Neural progenitor cell (in vitro differentiated cells): Measurements from ENCODE around the gene SIPA1L3. TPM values are rescaled to one million over a fixed set of nuclear protein-coding genes. Genes with fewer than 3 reads are reported as not detected.

ENCODE experiments used
- DNase-seq: peaks from one replicate; pipeline ENCODE4 v3.0.0-alpha.2; 2016; ENCODE audit warnings: low spot score
- H2AFZ ChIP-seq: fragments of 200-600 bp; sonication (generic); replicated peaks from 2 replicates; pipeline ENCODE4 v1.6.1; 2016; ENCODE audit warnings: antibody characterized with exemption
- H3F3A ChIP-seq: fragments of 200-600 bp; sonication (generic); 2 replicates; pipeline ENCODE4 v1.6.1; 2016; ENCODE audit warnings: antibody characterized with exemption, low read depth
- H3K27ac ChIP-seq: fragments of 200-600 bp; sonication (generic); 2 replicates; pipeline ENCODE4 v1.5.1; 2016; ENCODE audit warnings: mild to moderate bottlenecking
- H3K27me3 ChIP-seq: fragments of 200-600 bp; sonication (generic); 2 replicates; pipeline ENCODE4 v1.6.1; 2016; ENCODE audit warnings: mild to moderate bottlenecking, moderate library complexity
- H3K36me3 ChIP-seq: fragments of 200-600 bp; sonication (generic); 2 replicates; pipeline ENCODE4 v1.5.1; 2016
- H3K4me1 ChIP-seq: fragments of 200-600 bp; sonication (generic); 2 replicates; pipeline ENCODE4 v1.6.1; 2016; ENCODE audit warnings: mixed run types
- H3K4me2 ChIP-seq: fragments of 200-600 bp; sonication (generic); 2 replicates; pipeline ENCODE4 v1.6.1; 2016
- H3K4me3 ChIP-seq: fragments of 200-600 bp; sonication (generic); 2 replicates; pipeline ENCODE4 v1.5.1; 2016
- H3K79me2 ChIP-seq: fragments of 200-600 bp; sonication (generic); 2 replicates; pipeline ENCODE4 v1.6.1; 2016; ENCODE audit warnings: low read depth
- H3K9ac ChIP-seq: fragments of 200-600 bp; sonication (generic); 2 replicates; pipeline ENCODE4 v1.6.1; 2016
- H3K9me3 ChIP-seq: fragments of 200-600 bp; sonication (generic); 2 replicates; pipeline ENCODE4 v1.5.1; 2016; ENCODE audit warnings: low read depth
- H4K20me1 ChIP-seq: fragments of 200-600 bp; sonication (generic); 2 replicates; pipeline ENCODE4 v1.6.1; 2016; ENCODE audit warnings: low read depth
- H3K27ac Mint-ChIP-seq: 3 replicates; pipeline ENCODE4 v1.8.0; 2021; ENCODE audit warnings: mixed read lengths
- H3K27me3 Mint-ChIP-seq: 2 replicates; pipeline ENCODE4 v1.8.0; 2022; ENCODE audit warnings: low read depth, mild to moderate bottlenecking, inconsistent platforms, moderate library complexity, mixed read lengths; ENCODE audit not compliant: insufficient read depth
- H3K36me3 Mint-ChIP-seq: 3 replicates; pipeline ENCODE4 v1.8.0; 2021; ENCODE audit warnings: mixed read lengths
- H3K4me1 Mint-ChIP-seq: 3 replicates; pipeline ENCODE4 v1.8.0; 2021; ENCODE audit warnings: mixed read lengths
- H3K4me3 Mint-ChIP-seq: 3 replicates; pipeline ENCODE4 v1.8.0; 2021; ENCODE audit warnings: mild to moderate bottlenecking, moderate library complexity, mixed read lengths
- H3K9me3 Mint-ChIP-seq: 3 replicates; pipeline ENCODE4 v1.8.0; 2020; ENCODE audit warnings: mixed read lengths
- CTCF ChIP-seq: fragments of 200-600 bp; sonication (generic); IDR thresholded peaks from 2 replicates; pipeline ENCODE4 v1.5.1; 2017; ENCODE audit warnings: antibody characterized with exemption, mild to moderate bottlenecking
- EZH2 ChIP-seq: fragments of 200-600 bp; sonication (generic); IDR thresholded peaks from 2 replicates; pipeline ENCODE4 v1.6.1; 2017; ENCODE audit warnings: antibody characterized with exemption, mild to moderate bottlenecking, moderate library complexity
- EZH2phosphoT487 ChIP-seq: fragments of 200-600 bp; sonication (generic); IDR thresholded peaks from 2 replicates; pipeline ENCODE4 v1.6.1; 2017; ENCODE audit warnings: antibody characterized with exemption
- total RNA-seq: library from RNA; depleted of rRNA; stranded (reverse); fragments of >200 nt; gene quantifications from 2 replicates; pipeline ENCODE4 v1.2.3, GENCODE V29; 2015; ENCODE audit warnings: low replicate concordance

Gene SIPA1L3
- total RNA-seq, 1 donor from 2014 or later, result 19.2 TPM

GRCh38 chr19:38022791-38023670 is 116.0 kb downstream of the SIPA1L3 start:
- Histone ChIP-seq H4K20me1 (peaks cover 52% of the 10 kb centered on the region), H3K9ac (no peak overlapping the region), H3F3A (peaks cover 13% of the 10 kb centered on the region), H3K4me1 (peaks cover 11% of the 10 kb centered on the region), H2AFZ (no peak overlapping the region), H3K36me3 (no peaks in the 10 kb centered on the region), H3K4me2 (no peak overlapping the region), H3K27me3 (no peaks in the 10 kb centered on the region), H3K79me2 (peaks cover 53% of the 10 kb centered on the region), H3K4me3 (no peak overlapping the region), H3K27ac (peak overlapping the region; percentile 54), H3K9me3 (no peaks in the 10 kb centered on the region)
- H3K36me3 Mint-ChIP-seq, result no peaks in the 10 kb centered on the region
- no peaks in the 10 kb centered on the region for H3K9me3 Mint-ChIP-seq
- H3K27me3 Mint-ChIP-seq, result no peaks in the 10 kb centered on the region
- peak overlapping the region; percentile 81 for H3K27ac Mint-ChIP-seq
- no peak overlapping the region for H3K4me3 Mint-ChIP-seq
- H3K4me1 Mint-ChIP-seq, result peaks cover 31% of the 10 kb centered on the region
- TF ChIP-seq CTCF, result no peak
- TF ChIP-seq EZH2phosphoT487, result no peak
- TF ChIP-seq EZH2, result no peak
- DNase-seq, result no peak

DNA sequence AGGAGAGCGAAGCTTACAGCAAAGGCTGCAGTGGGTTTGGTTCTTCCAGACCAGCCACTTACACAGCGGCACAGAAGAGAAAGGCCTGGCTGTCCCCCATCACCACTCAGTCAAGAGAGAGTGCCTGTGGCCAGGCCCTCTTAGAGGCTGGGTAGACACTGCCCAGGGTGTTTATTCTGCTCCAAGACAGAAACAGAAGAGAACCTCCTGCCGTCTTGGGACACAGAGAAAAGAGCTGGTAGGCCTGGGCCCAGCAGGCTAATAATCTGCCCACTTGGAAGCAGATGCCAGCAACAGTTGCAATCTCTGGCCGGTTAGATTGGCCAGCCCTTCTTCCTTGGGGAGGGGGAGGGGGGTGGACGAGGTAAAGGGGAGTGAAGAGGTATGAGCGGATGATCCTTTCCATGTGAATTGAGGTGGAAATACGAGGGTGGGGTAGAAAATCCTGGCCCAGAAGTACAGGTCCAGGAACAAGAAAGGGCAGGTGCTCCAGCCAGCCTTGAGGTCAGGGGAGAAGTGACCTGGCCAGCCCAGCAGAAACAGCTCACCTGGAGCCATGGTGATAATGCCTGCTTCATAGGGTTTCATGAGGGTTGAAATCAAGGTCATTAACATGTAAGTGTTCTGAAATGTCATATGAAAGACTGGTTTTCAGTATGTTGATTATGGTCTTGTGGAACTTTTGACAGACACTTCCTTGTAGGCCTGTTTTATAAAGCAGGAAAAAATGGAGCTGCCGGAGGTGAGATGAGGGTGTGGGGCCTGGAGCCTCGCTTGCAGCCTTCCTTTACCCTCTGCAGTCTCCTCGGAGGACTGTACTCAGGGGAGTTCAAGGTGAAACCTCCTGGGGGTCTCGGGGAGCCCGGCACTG is 116.9 kb downstream of the SIPA1L3 start:
- Mint-ChIP-seq H3K4me3 (no peak overlapping the region), H3K27me3 (no peaks in the 10 kb centered on the region), H3K9me3 (no peaks in the 10 kb centered on the region), H3K27ac (peak overlapping the region; percentile 81), H3K4me1 (peaks cover 31% of the 10 kb centered on the region), H3K36me3 (no peaks in the 10 kb centered on the region)
- Histone ChIP-seq H3K27me3 (no peaks in the 10 kb centered on the region), H3K27ac (peak overlapping the region; percentile 54), H3K4me2 (no peak overlapping the region), H3K79me2 (peaks cover 53% of the 10 kb centered on the region), H3K4me1 (peaks cover 9% of the 10 kb centered on the region), H3K9ac (no peak overlapping the region), H3K9me3 (no peaks in the 10 kb centered on the region), H3K36me3 (no peaks in the 10 kb centered on the region), H3K4me3 (no peak overlapping the region), H2AFZ (no peak overlapping the region), H3F3A (peaks cover 6% of the 10 kb centered on the region), H4K20me1 (peaks cover 52% of the 10 kb centered on the region)
- no peak for TF ChIP-seq CTCF
- TF ChIP-seq EZH2phosphoT487, result no peak
- no peak for TF ChIP-seq EZH2
- DNase-seq, result no peak

GRCh38 chr19:38024992-38025908 is 118.2 kb downstream of the SIPA1L3 start:
- no peak overlapping the region for H3K9ac ChIP-seq
- no peak overlapping the region for H2AFZ ChIP-seq
- H3K36me3 ChIP-seq, result no peaks in the 10 kb centered on the region
- no peak overlapping the region for H3K4me3 ChIP-seq
- no peak overlapping the region for H3K4me2 ChIP-seq
- H3K9me3 Mint-ChIP-seq, result no peaks in the 10 kb centered on the region
- H3K4me3 Mint-ChIP-seq, result no peak overlapping the region
- no peaks in the 10 kb centered on the region for H3K27me3 Mint-ChIP-seq
- no peak overlapping the region for H3K27ac Mint-ChIP-seq
- H3K9me3 ChIP-seq, result no peaks in the 10 kb centered on the region
- H3K79me2 ChIP-seq, result peaks cover 45% of the 10 kb centered on the region
- DNase-seq, result no peak
- H4K20me1 ChIP-seq, result peaks cover 50% of the 10 kb centered on the region
- H3K4me1 ChIP-seq, result peaks cover 5% of the 10 kb centered on the region
- H3F3A ChIP-seq, result peaks cover 4% of the 10 kb centered on the region
- H3K36me3 Mint-ChIP-seq, result no peaks in the 10 kb centered on the region
- peaks cover 29% of the 10 kb centered on the region for H3K4me1 Mint-ChIP-seq
- H3K27ac ChIP-seq, result no peak overlapping the region
- no peaks in the 10 kb centered on the region for H3K27me3 ChIP-seq
- no peak for TF ChIP-seq EZH2
- no peak for TF ChIP-seq CTCF
- no peak for TF ChIP-seq EZH2phosphoT487
